IPS-20b (cell line): ENCODE data around the gene PPBP.

Experiments
- H3K27ac ChIP-seq: one replicate; pipeline ENCODE4 v1.5.1; 2013; ENCODE audit warnings: low read length
- H3K27me3 ChIP-seq: 2 replicates; pipeline ENCODE4 v1.6.1; 2013; ENCODE audit warnings: mild to moderate bottlenecking, low read length, inconsistent platforms; ENCODE audit not compliant: insufficient read depth
- H3K36me3 ChIP-seq: 2 replicates; pipeline ENCODE4 v1.6.1; 2013; ENCODE audit warnings: low read depth, mild to moderate bottlenecking, inconsistent platforms, low read length, moderate library complexity; ENCODE audit not compliant: insufficient read depth
- H3K4me1 ChIP-seq: 2 replicates; pipeline ENCODE4 v1.6.1; 2013; ENCODE audit warnings: mild to moderate bottlenecking, control low read depth, inconsistent platforms, low read length, moderate library complexity; ENCODE audit not compliant: insufficient read depth
- H3K4me3 ChIP-seq: 2 replicates; pipeline ENCODE4 v1.5.1; 2013; ENCODE audit warnings: mild to moderate bottlenecking, low read length, inconsistent platforms
- H3K9ac ChIP-seq: 2 replicates; pipeline ENCODE4 v1.6.1; 2013; ENCODE audit warnings: low read depth, mild to moderate bottlenecking, inconsistent platforms, low read length, moderate library complexity
- H3K9me3 ChIP-seq: 2 replicates; pipeline ENCODE4 v1.6.1; 2013; ENCODE audit warnings: mild to moderate bottlenecking, low read depth, low read length, inconsistent platforms; ENCODE audit not compliant: insufficient read depth

PPBP gene

DNA sequence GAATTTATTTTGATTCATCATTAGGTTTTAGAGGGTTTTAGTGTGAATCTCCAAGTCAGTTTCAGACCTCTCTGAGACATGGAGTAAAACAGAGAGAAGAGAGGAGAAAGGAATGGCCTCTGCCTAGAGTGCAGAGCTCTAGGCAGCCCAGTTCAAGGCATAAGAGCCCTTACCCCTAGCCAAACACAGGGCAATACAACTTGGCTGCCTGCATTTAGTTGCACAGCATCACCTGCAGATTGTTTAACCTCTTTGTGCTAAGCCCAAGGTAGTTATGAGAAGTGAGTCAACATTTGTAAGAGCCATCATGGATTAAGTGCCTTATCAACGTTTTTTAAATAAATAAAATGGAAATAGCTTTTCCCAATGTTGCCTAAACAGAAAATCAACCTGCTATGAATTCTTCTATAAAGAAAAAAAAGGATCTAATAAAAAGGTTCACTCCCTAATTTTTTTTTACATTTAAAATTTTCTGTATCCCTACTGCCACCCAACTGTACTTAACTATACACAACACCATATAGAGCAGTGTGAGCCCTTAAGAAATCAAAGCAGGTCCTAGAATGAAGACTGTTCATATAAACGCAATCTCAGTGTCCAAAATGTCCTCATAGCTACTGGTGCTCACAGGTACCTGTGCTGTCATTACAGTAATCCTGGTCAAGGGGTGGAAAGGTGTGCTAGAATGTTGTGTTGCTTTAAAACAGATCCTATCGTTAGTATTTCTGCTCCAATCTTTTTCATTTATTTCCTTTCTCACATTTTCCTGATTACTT is 42.1 kb downstream of the PPBP start:
- Histone ChIP-seq H3K9me3 (no peaks in the 10 kb centered on the region), H3K4me1 (peaks cover 7% of the 10 kb centered on the region; the same call in 1 of the 2 replicates), H3K36me3 (no peaks in the 10 kb centered on the region), H3K27me3 (peaks cover 91% of the 10 kb centered on the region), H3K27ac (no peak overlapping the region), H3K9ac (no peak overlapping the region), H3K4me3 (no peak overlapping the region)

DNA sequence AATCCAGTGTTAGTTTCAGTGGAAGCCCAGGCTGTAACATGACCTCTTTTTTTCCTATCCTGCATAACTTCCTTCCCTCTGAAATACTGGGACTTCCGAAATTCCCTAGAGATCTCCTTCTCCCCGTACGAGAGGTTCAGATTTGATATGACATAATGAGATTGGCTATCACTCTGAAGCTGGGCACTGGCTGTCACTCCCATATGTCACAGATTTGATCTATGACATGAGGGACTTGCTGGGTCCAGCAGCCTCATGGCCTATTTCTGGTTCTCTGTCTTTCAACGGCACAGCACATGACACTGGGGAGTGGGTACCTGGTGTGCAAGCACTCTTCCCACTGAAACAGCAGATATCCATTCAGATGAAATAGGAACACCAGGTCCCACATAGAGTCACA is 42.9 kb downstream of the PPBP start:
- Histone ChIP-seq H3K9ac (no peak overlapping the region), H3K27ac (no peak overlapping the region), H3K27me3 (peaks cover 98% of the 10 kb centered on the region), H3K4me1 (peaks cover 7% of the 10 kb centered on the region; the same call in 1 of the 2 replicates), H3K36me3 (no peaks in the 10 kb centered on the region), H3K4me3 (no peak overlapping the region), H3K9me3 (no peaks in the 10 kb centered on the region)

DNA sequence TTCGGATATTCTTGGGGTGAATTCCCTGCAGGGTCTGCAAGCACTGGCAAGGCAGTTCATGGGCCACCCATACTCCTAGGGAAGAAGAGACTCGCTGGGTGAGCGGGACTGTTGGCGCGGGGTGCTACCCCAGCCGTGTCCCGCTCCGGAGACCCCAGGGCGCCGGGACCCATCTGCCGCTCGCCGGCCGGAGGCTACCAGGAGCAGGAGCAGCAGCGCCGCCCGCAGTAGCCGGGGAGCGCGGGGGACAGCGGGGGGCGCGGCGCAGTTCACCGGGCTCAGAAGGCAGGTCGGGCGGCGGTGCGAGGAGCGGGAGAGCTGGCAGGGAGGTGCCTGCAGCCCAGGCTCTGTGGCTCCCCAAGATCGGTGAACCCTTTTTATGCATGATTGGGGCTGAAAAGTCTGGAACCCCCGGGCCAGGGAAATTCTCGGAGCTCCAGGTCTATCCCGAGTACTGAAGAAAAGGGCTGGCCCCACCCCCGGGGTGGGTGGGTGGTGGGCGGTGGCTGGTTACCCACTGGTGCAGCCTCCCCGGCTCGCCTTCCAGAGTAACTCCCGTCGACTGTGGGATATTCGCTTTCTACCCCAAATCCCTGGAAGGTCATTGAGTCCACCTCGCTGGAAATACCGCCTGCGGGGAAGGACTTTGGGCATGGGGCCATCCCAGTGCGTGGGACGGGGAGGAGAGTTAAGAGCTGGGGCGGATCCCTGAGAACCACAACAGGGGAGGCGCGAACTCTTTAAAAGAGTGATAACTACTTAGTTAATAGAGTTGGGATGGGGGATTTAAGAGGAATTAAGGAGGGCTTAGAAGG is 43.7 kb downstream of the PPBP start:
- no peaks in the 10 kb centered on the region for H3K9me3 ChIP-seq
- H3K9ac ChIP-seq = no peak overlapping the region
- peaks cover 98% of the 10 kb centered on the region for H3K27me3 ChIP-seq
- no peak overlapping the region for H3K27ac ChIP-seq
- H3K4me1 ChIP-seq = peaks cover 7% of the 10 kb centered on the region; the same call in 1 of the 2 replicates
- peak overlapping the region; percentile 58 for H3K4me3 ChIP-seq
- H3K36me3 ChIP-seq = no peaks in the 10 kb centered on the region

DNA sequence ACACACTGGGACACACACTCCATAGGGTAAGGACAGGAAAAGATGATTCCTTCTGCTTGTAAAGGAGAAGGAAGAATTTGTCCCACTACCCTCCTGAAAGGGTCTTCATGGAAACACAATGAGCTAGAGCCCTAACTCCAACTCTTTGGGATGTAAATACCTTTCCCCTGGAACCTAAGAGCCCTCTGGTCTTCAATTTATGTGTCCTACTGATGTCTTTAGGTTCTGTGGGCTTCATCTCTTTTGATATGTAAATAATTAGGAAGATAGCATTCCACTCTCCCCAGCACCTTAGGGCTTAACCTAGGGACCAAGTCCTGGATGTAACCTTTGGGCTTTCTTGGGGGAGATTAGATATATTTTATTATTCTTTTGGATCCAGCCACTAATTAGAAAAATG is 44.4 kb downstream of the PPBP start:
- Histone ChIP-seq H3K36me3 (no peaks in the 10 kb centered on the region), H3K9me3 (no peaks in the 10 kb centered on the region), H3K27ac (no peak overlapping the region), H3K9ac (no peak overlapping the region), H3K4me3 (peak overlapping the region; percentile 58; the same call in 1 of the 2 replicates), H3K27me3 (peaks cover 100% of the 10 kb centered on the region), H3K4me1 (peaks cover 7% of the 10 kb centered on the region; the same call in 1 of the 2 replicates)

DNA sequence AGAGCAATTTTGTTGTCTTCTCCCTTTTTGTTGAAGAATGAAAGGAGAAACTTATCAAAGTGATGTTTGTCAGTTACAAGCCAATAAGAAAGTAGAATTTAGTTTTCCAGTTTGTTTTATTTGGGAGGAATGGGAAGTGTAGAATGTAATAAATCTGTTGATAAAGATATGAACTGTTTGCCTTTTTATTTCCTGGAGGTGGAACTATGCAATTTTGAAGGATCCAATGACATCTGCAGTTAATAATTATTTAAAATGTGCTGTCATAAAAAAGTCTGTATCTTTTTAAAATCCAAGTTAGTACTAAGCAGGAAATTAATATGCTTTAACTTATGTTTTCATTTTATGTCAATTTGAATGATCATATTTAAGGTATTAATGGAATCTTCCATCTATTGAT is 51.0 kb downstream of the PPBP start:
- H3K9me3 ChIP-seq = no peaks in the 10 kb centered on the region
- H3K27me3 ChIP-seq = peaks cover 43% of the 10 kb centered on the region
- no peak overlapping the region for H3K4me3 ChIP-seq
- H3K27ac ChIP-seq = no peak overlapping the region
- no peaks in the 10 kb centered on the region for H3K36me3 ChIP-seq
- no peaks in the 10 kb centered on the region for H3K4me1 ChIP-seq
- no peak overlapping the region for H3K9ac ChIP-seq
